Measurements from ENCODE around the gene PTPN3.
"Not testable (repeated sequence)": the region's sequence is repeated elsewhere in the genome, so short reads cannot be mapped to it uniquely, and the experiment has no call there.

PTPN3 gene

GRCh38 chr9:109346904-109347303, 151.2 kb downstream of the PTPN3 start:
- DNase-seq (ENCODE audit: low spot score) = no peak

GRCh38 chr9:109344866-109345265, 153.2 kb downstream of the PTPN3 start:
- no peak for DNase-seq (ENCODE audit: low spot score)

DNA sequence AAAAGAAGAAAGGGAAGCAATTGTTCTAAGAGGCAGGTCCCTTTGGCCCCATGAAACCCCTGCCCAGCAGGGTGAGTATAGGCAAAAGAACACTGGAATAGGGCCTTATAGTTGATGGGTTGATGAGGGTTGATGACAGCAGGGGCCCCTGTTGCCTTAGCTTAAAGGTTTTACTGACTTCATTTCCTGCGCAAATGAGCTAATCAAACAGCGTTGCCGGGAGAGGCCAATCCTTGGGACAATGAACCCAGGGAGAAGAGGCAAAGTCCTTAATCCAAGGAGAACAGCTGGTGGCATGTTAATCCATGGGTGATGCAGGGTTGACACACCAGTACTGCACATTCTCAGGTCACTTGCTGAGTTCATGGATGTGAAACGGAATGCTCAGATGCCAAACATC, 155.2 kb downstream of the PTPN3 start:
- no peak for DNase-seq (ENCODE audit: low spot score)

DNA sequence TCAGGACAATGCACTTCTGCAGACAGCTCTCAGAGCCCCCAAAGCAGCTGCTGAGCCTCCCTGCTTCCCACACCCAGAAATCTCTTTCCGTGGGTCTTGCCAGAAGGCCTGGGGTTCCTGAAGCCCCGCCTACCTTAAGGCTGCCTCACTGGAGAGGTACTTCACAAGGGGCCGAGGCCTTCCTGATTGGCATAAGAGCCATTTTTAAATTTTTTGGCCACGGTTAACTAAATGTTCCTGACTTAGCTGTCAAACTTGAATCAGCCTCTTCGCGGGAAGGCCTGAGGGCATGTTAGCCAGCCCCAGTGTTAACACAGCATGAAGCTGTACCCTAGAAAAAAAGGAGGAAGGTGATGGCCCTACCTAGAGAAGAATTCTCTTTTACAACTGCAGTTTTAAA, 156.5 kb downstream of the PTPN3 start:
- no peak for DNase-seq (ENCODE audit: low spot score)

- DNase-seq (ENCODE audit: low spot score) = not testable (repeated sequence)
Measured at GRCh38 chr9:109340979-109341378, 157.1 kb downstream of the PTPN3 start.

GRCh38 chr9:109336409-109336808, 161.7 kb downstream of the PTPN3 start:
- no peak for DNase-seq (ENCODE audit: low spot score)

DNA sequence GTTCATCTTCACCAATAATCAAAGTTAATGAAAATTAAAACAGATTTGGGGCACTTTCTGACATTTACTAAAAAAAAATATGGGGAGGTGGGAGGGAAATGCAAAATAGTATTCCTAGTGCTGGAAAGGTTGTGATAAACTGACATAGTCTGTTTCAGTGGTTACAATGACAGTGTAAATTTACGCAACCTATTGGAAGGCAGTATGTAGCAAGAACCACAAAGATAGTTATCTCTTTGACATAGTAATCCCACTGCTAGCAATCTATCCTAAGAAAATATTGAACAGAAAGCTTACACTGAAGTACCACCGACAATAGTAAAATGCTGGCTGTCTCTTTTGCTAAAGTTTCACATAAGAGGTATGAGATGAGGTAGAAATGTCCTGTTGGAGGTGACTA, 162.2 kb downstream of the PTPN3 start:
- DNase-seq (ENCODE audit: low spot score) = no peak

GRCh38 chr9:109335121-109335520, 163.0 kb downstream of the PTPN3 start:
- DNase-seq (ENCODE audit: low spot score) = no peak

DNA sequence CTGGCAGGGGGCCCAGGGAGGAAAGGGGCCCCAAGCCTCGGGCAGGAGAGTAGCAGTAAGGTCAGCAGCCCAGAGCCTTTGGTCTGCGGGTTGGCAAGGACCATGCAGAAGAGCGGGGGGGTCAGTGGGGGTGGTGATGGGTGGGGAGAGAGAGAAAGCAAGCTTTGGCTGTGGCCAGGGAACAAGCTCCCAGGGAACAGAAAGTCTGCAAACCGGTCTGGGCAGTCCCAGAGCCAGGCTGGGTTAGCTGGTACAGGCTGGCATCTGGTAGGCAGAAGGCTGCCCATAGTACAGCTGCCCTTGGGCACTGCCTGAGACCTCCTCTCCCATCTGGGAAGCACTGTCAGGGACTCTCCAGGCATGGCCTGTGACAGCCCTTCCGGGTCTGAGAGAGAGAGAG, 166.8 kb downstream of the PTPN3 start:
- DNase-seq (ENCODE audit: low spot score) = no peak

- DNase-seq (ENCODE audit: low spot score) = no peak
Measured at GRCh38 chr9:109329638-109330258, 168.4 kb downstream of the PTPN3 start.

DNA sequence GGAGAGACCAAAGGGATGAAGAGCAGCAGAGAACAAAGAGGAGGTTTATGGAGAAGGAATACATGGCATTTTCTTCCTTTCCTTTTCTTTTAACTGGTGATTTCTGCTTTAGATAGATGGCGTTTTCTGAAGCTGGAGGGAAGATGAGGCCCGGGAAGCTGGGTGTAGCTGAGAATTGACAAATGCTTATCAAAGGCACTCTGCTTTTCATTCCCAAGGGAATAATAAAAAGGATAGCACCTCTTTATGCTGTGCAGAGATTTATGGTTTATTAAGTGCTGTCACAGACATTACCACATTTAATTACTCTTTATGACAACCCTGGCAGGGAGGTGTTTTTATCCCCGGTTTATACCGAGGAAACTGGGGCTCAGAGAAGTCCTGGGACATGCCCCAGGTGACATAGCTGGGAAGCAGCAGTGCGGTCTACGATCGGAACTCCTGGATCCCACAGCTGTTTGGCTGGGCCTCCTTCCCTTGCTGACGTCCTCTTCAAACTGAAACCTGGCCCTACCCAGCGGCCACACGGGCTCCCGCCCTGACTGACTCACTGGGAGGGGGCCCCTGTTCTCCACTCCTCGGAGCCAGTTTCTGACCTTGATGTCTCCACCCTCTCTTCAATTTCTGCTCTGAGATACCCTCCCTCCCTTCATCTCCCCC, 169.0 kb downstream of the PTPN3 start:
- DNase-seq (ENCODE audit: low spot score) = no peak
